ENCODE data around the gene STN1.

The STN1 gene

DNA sequence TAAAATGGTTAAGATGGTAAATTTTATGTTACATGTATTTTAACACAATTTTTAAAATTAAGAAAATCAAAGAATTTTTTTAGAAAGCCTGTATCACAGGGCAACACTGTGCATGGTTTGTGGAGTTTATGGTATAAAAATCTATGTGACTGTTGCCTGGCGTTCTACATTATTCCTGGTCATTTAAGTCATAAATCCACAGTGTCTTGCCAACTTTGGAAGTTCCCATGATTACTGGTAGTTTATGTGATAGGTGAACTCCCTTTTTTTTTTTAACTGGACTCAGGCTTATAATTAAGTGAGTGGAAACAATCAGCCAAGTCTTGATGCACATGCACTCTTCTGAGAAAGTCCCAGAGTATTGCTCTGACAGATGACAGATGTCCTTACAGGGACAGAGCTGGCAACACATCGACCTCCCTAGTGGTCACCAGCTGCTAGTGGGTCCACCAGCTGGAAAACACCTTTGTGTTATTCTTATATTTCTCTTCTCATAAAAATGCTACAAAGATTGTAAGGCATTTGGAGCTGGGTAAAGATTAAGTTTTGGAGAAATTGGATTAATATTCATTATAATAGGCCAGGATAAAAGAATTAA, 8.8 kb upstream of the STN1 start:
- no peak for DNase-seq

DNA sequence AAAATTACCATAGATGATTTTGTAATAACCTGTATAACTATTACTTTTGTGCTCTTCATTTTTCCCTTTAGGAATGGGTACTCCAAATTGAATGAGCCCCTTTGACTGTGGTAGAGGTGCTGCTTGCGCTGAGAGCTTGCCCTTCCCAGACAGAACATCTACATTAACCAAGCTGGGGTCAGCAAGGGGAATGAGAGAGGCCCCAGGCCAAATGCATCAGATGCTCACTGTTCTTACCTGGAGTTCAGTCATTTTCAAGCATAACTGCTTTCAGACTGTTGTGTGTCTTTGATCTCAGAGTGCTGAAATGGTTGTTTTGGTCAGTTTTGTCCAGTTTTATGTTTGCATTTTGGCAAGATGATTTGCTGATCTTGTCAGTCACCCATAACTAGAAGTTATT, 7.6 kb upstream of the STN1 start:
- DNase-seq, result no peak

DNA sequence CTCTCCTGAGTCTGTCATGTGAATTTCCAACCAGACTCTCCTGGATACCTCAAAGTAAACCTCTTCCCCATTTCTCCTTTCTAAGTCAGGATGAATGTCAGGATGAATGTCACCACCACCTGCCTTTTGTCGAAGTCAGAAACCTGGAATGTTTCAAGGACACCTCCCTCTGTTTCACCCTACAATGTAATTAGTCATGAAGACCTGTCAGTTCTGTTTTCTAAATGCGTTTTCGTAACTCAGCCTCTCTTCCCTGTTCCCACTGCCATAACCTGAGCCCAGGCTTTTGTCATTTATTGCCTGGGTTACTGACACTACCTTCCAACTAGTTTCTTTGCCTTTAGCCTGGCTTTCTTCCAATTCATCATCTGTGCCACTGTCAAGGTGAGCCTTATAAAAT, 5.5 kb upstream of the STN1 start:
- no peak for DNase-seq

- no peak for DNase-seq
These were observed 4.7 kb upstream of the STN1 start for GRCh38 chr10:103922659-103923058.

GRCh38 chr10:103921750-103922195, 3.8 kb upstream of the STN1 start:
- DNase-seq, result peak; percentile 25

DNA sequence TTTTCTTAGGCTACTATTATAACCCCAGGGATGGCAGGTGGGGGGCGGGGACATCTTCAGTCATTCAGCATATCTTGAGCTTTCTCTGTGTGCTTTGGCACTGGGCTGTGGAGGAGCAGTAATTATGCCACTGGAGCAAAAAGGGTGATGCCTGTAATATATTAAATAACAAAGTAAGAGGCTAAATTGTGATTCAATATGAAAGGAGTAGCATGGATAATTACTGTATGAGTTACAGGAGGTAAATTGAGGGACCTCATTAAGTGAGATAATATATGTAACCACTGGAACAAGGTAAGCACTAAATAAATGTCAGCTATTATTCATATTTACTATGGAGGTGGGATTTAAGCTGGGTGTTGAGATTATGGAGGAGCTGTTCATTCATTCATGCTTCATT, 3.3 kb upstream of the STN1 start:
- no peak for DNase-seq

- DNase-seq, result no peak
These were observed 1.7 kb upstream of the STN1 start for GRCh38 chr10:103919648-103920025.

DNA sequence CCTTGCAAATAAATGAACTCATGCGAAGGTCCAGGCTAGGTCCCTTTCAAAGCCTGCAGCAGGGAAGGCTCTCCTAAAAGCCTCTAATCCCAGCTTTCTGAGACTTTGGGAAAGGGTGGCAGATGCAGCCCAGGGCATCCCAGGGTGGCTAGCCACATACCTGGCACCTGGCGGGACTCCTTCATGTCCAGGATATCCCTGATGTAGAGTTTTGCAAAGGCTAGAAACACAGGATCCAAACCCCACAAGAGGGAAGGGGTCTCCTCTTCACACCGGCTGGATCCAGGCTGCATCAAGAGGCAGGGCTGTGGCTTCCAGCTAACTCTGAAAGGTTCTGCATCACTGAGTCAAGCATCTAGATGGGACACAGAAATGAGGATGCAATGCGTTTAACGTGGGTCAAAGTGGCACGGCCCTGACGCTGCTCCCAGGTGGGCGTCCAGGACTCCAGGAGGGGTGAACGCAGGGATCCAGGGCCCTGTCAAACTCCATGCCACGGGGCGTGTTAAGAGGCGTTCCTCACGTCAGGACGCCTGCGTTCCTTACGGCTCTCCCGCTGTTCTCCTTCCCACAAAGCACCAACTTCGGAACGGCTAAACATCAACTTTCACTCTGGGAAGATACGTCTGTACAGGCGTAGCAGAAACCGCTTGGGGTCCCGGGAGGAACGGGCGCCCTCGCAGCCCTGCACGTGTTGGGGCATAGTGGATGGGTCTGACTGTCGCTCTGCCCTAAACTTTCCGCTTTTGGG, 507 bp downstream of the STN1 start:
- DNase-seq, result no peak

DNA sequence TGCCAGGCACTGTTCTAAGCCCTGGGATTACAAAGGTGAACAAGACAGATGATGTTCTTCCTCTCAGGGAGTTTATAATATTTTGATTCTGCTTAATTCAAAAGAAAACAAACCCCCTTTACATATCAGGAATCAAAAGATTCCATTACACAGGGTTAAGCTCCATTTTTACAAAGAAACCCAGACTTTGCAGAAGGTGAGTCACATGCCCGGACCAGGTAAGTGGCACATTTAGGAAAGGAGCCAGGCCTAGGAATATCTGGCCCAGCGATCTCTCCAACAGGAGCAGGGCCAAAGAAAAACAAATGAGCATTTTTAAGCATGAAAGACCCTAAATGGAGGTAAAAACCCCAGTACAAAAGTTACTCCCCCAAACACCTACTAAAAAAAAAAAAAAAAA, 1.1 kb downstream of the STN1 start:
- DNase-seq, result no peak

- DNase-seq, result no peak
These were observed 1.7 kb downstream of the STN1 start for GRCh38 chr10:103916254-103916653.

DNA sequence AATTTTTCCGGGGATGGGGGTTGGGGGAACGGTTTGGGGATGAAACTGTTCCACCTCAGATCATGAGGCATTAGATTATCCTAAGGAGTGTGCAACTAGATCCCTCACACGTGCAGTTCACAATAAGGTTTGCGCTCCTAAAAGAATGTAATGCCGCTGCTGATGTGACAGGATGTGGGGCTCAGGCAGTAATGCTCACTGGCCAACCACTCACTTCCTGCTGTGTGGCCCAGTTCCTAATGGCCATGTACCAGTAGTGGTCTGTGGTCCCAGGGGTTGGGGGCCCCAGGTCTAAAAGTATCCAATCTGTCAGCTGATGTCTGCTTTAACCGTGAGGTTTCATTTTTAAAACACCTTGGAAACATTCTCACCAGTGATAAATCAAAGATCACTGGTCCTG, 2.2 kb downstream of the STN1 start:
- no peak for DNase-seq

GRCh38 chr10:103912759-103913158, 5.2 kb downstream of the STN1 start:
- no peak for DNase-seq

GRCh38 chr10:103911021-103911459, 6.9 kb downstream of the STN1 start:
- DNase-seq, result no peak

- DNase-seq, result no peak
These were observed 7.5 kb downstream of the STN1 start for GRCh38 chr10:103910442-103911012.

- DNase-seq, result no peak
These were observed 12.5 kb downstream of the STN1 start for GRCh38 chr10:103905441-103905840.

DNA sequence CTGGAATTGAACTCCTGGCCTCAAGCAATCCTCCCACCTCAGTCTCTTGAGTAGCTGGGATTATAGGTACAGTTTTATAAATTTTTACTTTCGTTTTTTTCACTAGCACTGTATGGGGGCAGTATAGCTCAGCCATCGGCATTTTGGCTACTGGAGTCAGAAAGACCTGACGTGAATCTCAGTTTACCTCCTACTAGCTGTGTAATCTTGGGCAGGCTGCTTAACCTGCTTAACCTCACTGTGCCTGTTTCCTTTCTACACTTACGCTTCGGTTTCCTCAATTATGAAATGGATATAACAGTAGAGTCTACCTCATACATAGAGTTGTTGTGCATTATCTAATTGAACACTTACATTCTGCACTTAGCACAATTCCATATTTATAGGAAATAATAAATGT, 16.7 kb downstream of the STN1 start:
- DNase-seq, result no peak

DNA sequence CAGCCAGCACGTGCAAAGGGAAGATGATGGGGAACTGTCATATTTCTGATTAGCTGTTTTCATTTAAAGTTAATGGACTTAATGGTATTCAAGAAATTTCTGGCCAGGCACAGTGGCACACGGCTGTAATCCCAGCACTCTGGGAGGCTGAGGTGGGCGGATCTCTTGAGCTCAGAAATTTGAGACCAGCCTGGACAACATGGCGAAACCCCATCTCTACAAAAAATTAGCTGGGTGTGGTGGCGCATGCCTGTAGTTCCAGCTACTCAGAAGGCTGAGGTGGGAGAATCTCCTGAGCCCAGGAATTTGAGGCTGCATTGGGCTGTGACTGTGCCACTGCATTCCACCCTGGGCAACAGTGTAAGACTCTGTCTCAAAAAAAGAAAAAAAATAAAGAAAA, 18.7 kb downstream of the STN1 start:
- DNase-seq, result no peak

DNA sequence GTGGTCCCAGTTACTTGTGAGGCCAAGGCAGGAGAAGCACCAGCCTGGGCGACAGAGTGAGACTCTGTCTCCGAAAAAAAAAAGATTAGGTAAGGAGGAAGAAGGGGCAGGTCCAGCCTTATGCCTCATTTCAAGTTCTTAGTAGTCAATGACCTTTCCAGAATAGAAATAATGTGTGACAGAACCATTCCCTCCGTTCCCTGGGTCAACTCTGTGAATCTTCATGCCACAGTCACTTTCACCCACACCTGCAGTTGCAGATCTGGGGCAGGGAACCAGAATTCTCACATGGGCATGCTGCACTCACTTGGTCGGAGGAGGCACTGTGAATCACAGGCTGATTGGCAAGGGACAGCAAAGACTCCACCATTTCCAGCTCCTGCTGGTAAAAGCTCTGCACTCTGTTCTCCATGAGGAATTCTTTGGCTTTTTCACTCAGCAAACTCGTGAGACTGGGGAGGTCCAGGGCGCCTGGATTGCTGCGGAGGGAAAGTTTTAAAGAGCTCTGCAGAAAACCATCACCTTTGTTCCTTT, 20.7 kb downstream of the STN1 start:
- DNase-seq, result no peak

DNA sequence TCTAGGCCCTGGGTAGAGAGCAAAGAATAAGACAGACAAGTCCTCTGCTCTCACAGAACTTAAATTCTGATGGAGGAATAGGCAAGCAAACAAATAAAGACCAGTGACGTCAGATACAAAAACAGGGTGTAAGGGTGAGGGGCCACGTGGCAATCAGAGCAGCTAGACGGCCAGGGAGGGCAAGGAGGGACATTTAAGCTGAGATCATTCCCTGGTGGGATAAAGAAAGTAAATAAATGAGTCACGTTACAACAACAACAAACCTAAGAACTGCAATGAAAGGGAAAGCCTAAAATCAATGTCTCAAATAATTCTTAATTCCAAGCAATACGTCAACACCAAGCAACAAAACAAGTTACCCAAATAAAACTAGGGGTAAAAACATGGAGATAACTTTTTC, 21.8 kb downstream of the STN1 start:
- no peak for DNase-seq

DNA sequence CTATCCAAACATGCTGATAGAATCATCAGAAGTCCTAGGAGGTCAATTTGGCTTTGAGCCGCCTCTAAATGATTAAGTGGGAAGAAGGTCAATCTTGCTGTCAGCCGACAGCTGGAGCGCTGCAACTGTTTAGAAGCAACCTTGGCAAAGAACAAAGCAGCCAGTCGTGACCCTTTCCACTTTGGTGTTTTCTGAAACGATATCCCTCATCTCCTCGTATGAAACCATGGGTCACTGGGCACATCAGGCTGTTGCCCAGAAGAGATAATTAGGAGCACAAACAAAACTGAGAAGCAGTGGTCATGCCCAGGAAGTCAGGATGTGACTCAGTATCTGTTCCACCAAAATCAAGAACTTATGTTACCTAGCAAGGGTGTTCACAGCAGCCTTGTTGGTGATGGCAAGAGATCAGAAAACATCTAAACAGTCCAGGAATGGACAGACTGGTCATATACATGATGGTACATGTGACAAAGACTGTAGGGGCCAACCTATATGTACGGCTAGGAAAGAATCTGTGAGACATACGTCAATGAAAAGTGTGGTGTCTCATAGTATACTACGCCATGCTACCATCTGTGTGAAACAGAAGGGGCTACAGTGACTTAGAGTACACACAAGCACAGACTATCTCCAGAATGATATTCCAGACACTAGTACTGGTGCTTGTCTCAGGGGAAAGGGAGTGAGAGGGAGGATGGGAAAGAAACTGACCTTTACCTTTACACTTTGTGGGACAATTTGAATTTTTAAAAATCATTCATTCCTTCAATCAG, 22.4 kb downstream of the STN1 start:
- DNase-seq, result no peak

DNA sequence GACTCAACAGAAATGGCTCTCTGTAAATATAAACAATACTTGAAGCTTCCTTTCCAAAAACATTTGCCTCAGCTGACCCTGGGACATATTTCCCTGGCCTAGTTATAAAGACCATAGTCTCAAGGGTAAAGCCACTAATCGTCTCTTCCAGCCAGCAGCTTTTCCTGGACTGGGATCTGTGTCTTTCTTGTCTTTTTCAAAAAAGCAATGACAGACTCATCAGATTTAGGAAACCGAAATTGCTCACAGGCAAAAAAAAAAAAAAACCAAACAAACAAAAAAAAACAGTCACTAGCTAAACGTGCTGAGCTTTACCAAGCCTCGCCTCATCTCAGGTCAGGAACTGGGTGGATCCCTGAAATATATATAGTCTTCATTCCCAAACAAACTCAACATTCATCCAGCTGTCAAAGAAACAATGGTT, 23.5 kb downstream of the STN1 start:
- no peak for DNase-seq

DNA sequence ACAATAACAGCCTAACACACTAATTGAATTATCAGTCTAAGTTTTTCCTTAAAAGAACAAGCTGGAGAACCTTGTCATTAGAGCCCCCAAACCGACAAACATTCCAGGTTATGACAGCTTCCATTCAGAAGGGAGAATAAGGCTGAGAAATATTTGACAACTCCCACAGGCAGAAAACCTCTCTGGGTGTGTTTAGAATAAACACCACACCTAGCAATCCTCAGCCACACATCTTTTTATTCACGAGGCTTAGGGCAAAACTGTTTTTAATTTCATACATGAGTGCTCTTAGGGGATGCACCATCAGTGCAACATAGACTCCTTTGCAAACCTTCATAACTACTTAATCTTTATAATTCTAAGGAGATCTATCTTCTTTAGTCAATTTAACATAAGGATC, 24.2 kb downstream of the STN1 start:
- no peak for DNase-seq

DNA sequence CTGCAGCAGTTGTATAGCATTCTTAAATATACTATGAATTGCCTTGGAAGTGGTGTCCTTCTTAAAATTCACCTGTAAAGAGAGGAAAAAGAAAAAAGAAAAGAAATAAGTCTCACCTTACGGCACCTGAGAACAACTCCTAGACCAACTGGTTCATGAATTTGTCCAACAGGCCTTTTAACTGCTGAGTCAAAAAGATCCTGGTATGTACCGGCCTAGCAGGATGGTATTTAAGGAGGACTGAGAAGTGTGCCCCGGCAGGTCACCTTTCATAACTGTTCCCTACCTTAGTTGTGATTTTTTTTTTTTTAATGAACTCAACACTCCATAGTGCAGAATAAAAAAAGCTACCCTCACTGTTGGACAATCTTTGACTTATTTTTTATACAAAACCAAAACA, 25.8 kb downstream of the STN1 start:
- no peak for DNase-seq

DNA sequence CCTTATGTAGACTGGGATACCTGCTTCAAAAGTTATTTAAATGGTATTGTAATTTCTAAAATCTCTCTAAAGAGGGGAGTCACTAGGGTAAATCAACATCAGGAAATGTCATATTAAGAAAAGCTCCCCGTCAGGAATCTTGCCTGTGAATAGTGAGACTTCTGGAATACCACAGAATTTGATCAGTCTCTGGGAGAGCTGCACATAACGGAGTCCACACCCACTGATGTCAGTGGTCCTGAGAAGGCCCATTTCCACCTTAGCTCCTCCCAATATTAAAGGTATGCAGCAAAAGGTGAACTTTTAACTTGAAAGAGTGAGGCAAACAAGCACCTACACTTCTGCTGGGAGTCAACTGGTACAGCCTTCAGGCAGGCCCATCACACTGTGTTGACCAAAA, 27.3 kb downstream of the STN1 start:
- DNase-seq, result no peak
